Tongue (tissue), 2 donors: Measurements from ENCODE around the gene FKBP15. TPM values are rescaled to one million over a fixed set of nuclear protein-coding genes. Genes with fewer than 3 reads are reported as not detected.
"Not testable (repeated sequence)": the region's sequence is repeated elsewhere in the genome, so short reads cannot be mapped to it uniquely, and the experiment has no call there.

Experiments used
- DNase-seq: peaks from one replicate; pipeline ENCODE4 v3.0.0-alpha.2; 2015
- total RNA-seq: library from RNA; depleted of rRNA; stranded (reverse); fragments of >200 nt; gene quantifications from one replicate; pipeline ENCODE4 v1.2.3, GENCODE V29; 2014

The FKBP15 gene
- total RNA-seq, 1 donor from 2014 or later, result 26.3 TPM

GRCh38 chr9:113235701-113236255 is 14.7 kb upstream of the FKBP15 start:
- DNase-seq, result not testable (repeated sequence)

GRCh38 chr9:113231701-113232100 is 10.6 kb upstream of the FKBP15 start:
- no peak for DNase-seq

DNA sequence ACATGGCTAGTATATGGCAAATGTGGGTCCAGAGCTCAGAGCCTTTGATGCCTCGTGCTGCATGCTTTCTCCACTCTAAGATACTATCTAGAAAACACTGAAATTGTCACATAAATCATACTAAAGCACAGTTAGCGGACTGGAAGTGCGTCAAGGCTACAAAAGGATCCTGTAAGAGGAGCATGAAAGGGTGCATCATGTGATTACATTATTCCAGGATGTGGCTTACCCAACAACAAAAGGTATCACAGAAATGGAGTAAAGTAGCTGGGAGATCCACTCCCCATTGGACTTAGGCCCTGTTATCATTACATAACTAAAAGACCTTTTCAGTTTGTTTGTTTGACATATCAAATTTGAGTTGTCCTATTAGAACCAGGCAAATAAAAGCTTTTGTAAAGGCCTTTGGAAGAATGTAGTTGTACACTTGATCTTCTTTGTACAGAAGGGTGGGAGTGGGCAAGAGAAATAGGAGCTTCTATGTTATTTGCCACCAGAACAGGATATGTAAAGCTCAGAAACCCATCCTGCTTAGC is 7.1 kb upstream of the FKBP15 start:
- no peak for DNase-seq

DNA sequence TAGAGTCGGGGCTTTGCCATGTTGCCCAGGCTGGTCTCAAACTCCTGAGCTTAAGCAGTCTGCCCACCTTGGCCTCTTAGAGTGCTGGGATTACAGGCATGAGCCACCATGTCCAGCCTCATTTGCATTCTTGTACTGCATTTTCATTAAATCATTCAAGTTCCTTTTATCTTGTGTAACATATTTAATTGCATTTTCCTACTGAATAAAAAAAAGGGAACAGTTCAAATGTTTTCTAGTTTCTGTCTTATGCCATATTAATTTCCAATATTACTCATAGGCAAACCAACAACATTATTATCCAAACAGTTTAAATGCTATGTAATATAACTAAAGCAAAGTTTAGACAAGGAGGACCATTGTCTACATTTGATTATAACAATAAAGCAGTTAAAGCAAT is 6.4 kb upstream of the FKBP15 start:
- no peak for DNase-seq

DNA sequence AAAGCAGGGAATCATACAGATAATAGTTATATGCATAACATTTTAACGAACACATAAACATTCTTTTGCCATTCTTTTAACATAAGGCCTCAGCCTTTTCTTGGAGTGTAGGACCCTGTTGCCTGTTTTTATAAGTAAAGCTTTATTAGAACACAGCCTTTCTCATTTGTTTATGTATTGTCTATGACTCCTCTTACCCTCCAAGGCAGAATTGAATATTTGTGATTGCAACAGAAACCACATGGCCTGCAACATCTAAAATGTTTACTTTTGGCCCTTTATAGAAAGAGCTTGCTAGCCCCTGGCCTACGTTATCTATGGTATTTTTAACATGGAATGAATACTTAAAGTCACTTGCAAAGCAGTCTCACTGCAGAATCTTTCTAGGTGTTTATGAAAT is 2.9 kb upstream of the FKBP15 start:
- no peak for DNase-seq

- peak; percentile 7 for DNase-seq
Measured at GRCh38 chr9:113222482-113222841, 1.4 kb upstream of the FKBP15 start.

DNA sequence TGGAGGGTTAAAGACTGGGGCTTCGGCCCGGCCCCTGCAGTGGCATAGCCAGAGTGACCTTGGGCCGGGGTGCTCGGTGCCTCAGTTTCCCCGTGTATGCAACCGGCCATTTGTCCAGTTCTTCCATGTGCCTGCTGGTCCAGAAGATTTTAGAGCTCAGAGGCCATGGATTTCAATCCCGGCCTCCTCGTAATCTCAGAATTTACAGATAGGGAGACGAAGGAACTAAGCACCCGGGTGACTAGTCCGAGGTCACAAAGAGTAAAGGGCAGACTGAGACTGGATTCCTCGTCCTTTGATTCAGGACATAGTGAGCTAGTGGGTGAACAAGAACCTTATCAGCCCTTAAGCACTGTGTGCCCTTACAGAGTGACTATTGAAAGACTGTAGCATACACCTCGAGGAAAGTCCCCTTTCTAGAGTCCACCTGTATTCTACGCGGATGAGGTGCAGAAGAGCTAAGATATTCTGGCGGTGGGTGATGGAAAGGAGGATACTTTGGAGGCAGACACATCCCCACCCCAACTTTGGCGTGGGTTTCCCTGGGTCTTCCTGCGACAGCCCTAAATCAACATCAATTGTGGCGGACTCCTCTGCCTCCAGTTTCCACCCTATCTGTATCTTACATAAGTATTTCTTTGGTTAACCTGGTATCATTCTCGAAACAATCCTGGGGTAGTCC is 864 bp upstream of the FKBP15 start:
- DNase-seq, result peak; percentile 33

DNA sequence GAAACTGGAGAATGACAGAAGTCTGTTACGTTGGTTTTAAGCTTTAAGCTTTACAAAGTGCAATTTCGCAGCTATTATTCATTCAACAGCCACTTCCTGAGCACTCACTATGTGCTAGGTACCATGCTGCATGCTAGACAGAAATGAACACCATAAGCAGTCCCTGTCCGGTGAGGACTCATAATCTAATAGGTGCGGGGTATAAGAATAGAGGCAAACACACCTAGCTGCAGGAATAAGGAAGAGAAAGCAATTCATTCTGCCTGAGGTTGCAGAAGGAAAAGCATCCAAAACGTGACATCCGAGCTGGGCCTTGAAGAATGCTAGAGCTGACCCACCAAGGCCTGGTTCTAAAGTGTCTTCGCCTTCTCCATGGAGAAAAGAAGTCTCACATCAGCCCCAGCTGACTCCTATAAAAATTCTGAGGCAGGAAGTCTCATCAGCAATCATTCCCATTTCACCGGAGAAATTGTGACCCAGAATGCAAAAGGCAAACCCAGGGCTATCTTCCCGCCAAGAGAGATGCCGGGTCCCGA is 542 bp downstream of the FKBP15 start:
- DNase-seq, result no peak

GRCh38 chr9:113219969-113220368 is 1.1 kb downstream of the FKBP15 start:
- DNase-seq, result peak; percentile 2

DNA sequence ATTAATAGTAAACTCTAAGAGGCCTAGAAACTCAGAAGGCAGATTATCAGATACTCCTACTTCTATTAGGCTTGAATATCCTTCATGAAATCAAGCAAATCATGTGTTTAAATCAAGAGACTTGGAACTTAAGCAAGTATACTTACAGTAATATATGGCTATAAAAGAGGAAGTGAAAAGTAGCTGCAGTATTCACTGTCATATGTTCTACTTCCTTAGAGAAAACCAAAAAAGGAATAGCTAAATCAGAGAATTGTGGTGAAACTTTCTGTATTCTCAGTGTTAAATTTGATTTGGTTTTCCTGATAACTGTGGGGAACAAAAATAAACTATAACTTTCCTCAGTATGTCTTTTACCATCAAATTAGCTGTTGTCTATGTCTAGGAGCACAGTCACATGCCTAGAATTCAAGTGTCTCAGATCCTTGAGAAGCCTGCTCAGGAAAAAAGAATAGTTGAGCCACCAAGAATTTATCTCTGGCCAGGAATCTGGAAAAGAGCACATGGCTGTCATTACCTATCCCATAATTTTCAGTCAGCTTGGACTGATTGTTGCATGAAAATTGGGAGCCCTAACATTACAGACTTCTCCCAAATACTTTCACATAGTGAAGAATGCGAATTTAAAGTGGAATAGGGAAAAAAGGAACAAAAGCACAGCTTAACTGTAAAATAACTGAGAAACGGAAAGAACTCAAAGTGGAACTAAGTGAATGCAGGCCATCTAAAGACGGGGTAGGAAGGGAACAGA is 1.7 kb downstream of the FKBP15 start:
- DNase-seq, result no peak

DNA sequence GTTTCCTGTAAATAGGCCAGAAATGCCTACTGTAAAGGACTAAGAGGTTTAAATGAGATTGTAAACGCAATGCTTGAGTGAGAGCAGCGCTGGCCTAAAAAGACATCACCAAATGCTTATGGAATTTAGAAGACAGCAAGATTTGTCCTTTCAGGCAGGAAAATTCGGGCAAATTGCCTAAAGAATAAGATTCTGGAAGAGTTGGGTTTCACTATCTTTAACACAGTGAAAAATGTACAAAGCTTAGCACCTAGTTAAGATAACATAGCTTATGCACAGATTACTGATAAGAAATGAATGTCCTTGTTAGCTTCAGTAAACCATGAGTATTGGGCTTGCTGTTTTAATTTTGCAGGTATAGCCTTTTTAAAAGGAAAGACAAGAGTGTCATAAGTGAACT is 4.7 kb downstream of the FKBP15 start:
- DNase-seq, result no peak

DNA sequence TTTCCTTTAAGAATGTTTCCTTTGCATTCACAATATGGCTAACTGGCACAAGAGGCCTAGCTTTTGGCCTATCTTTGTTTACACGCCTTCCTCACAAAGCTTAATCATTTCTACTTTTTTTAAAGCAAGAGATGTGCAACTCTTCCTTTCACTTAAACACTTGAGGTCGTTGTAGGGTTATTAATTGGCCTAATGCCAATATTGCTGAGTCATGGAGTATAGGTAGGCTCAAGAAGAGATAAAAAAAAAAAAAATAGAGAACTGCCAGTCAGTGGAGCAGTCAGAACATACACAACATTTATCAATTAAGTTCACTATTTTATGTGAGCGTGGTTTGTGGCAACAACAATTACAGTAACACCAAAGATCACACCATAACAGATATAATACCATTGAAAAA is 5.9 kb downstream of the FKBP15 start:
- DNase-seq, result no peak

GRCh38 chr9:113210815-113211214 is 10.3 kb downstream of the FKBP15 start:
- no peak for DNase-seq

GRCh38 chr9:113205861-113206260 is 15.2 kb downstream of the FKBP15 start:
- DNase-seq, result no peak

GRCh38 chr9:113205432-113205831 is 15.6 kb downstream of the FKBP15 start:
- DNase-seq, result no peak

DNA sequence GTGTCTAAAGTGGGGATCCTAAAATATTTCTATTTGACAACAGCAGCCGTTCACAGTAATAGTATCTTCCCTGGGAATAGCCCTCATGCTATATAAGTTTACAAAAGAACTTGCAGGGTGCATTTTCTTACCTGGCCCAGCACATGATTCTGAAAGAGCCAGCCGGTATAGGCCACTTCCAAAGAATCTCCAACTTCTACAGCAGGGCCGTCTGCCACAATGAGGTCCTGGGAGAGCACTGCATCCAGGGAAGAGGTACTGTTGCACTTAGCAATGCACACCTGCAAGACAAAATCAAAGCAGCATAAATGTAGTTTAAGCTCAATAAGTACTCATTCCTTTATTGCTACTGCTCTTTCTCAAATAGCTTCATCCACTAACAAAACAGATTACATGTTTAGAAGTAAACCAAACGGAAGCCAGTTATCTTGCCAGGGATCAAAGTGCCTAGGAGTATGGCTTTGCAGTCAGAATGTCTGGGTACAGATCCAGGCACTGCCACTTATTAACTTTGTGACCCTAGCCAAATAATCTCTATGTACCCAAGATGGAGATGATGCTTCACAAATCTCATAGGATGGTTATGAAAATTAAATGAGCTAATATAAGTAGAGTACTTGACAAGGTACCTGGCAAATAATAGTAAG is 21.3 kb downstream of the FKBP15 start:
- DNase-seq, result no peak

GRCh38 chr9:113192455-113192854 is 28.6 kb downstream of the FKBP15 start:
- no peak for DNase-seq

- no peak for DNase-seq
Measured at GRCh38 chr9:113187929-113188595, 33.0 kb downstream of the FKBP15 start.

- no peak for DNase-seq
Measured at GRCh38 chr9:113186137-113186755, 34.8 kb downstream of the FKBP15 start.

- DNase-seq, result no peak
Measured at GRCh38 chr9:113185271-113185670, 35.8 kb downstream of the FKBP15 start.

DNA sequence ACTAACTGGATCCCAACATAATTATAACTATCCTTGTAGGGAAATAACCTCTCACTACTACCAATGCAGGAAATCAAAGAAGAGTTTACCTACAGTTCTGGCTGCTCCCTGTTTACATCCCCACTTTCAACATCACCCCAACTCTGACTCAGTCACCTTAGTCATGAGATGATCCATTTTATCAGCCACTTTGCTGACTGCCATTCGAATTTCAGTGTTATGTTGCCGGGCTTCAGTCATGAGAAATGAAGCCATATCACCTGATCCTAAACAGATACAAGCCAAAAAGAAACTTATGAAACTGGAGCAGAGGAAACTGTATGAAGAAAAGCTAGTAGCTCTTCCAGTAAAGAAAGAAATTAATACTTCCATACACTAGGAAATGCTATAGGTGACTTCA is 36.5 kb downstream of the FKBP15 start:
- no peak for DNase-seq
